ENCODE measurements around the gene ATP8A2. TPM values are rescaled to one million over a fixed set of nuclear protein-coding genes. Genes with fewer than 3 reads are reported as not detected.

ATP8A2 gene
- polyA plus RNA-seq, 3 donors: not detected

- DNase-seq: no peak
- no peak overlapping the region for H3K4me3 ChIP-seq (replicated peaks in 1 of 3; ENCODE audit: low read depth in 2 of 3, low read length in 3 of 3)
- H3K9me3 ChIP-seq (replicated peaks in 1 of 2; ENCODE audit: control insufficient read depth in 1 of 2, insufficient read depth in 1 of 2, low read length in 2 of 2): no peaks in the 10 kb centered on the region
- no peak for TF ChIP-seq CTCF (IDR thresholded peaks at IDR 0.05)
- peaks cover 0 to 5% (median 2%) of the 10 kb centered on the region in 3 donors for H3K27me3 Mint-ChIP-seq (ENCODE audit: low read depth in 3 of 3)
- H3K27me3 ChIP-seq (ENCODE audit: control insufficient read depth in 2 of 2, insufficient read depth in 2 of 2, low read length in 2 of 2): no peaks in the 10 kb centered on the region
- no peak overlapping the region for H3K9ac ChIP-seq (ENCODE audit: insufficient read depth, low read length, poor library complexity, severe bottlenecking)
- intact Hi-C loops (cut with micrococcal nuclease): no loop called here
- WGBS (ENCODE audit: insufficient coverage): 79% methylated on average over 2 of the region's 5 CpGs
- no peaks in the 10 kb centered on the region for H3K36me3 Mint-ChIP-seq
- H3K27ac ChIP-seq (ENCODE audit: low read depth in 1 of 2, low read length in 2 of 2): no peak overlapping the region
- no peaks in the 10 kb centered on the region for H3K4me1 ChIP-seq (ENCODE audit: control insufficient read depth in 1 of 2, insufficient read depth in 2 of 2, low read length in 2 of 2)
- no peaks in the 10 kb centered on the region for H3K36me3 ChIP-seq (replicated peaks in 1 of 2; ENCODE audit: control insufficient read depth in 1 of 2, insufficient read depth in 2 of 2, low read length in 2 of 2)
- H2AFZ ChIP-seq (ENCODE audit: insufficient read depth, low read depth, low read length, poor library complexity, severe bottlenecking): no peak overlapping the region
- H3K4me2 ChIP-seq (replicated peaks; ENCODE audit: extremely low read depth, low read length, poor library complexity, severe bottlenecking): no peak overlapping the region
- H3K4me3 Mint-ChIP-seq: no peak overlapping the region
- peaks cover 0 to 3% (median 0%) of the 10 kb centered on the region in 7 donors for H3K9me3 Mint-ChIP-seq
- H4K20me1 ChIP-seq (ENCODE audit: insufficient read depth, low read length): no peaks in the 10 kb centered on the region
- H3K79me2 ChIP-seq (ENCODE audit: insufficient read depth, low read length): no peaks in the 10 kb centered on the region
- no peaks in the 10 kb centered on the region for H3K4me1 Mint-ChIP-seq
- no peak overlapping the region for H3K27ac Mint-ChIP-seq
Measured at GRCh38 chr13:25923217-25924085, 551.7 kb downstream of the ATP8A2 start.

- Histone ChIP-seq H3K9ac (ENCODE audit: insufficient read depth, low read length, poor library complexity, severe bottlenecking) (no peak overlapping the region), H2AFZ (ENCODE audit: insufficient read depth, low read depth, low read length, poor library complexity, severe bottlenecking) (no peak overlapping the region), H3K4me3 (replicated peaks in 1 of 3; ENCODE audit: low read depth in 2 of 3, low read length in 3 of 3) (no peak overlapping the region), H3K4me1 (ENCODE audit: control insufficient read depth in 1 of 2, insufficient read depth in 2 of 2, low read length in 2 of 2) (no peaks in the 10 kb centered on the region), H3K79me2 (ENCODE audit: insufficient read depth, low read length) (no peaks in the 10 kb centered on the region), H3K9me3 (replicated peaks in 1 of 2; ENCODE audit: control insufficient read depth in 1 of 2, insufficient read depth in 1 of 2, low read length in 2 of 2) (no peaks in the 10 kb centered on the region), H3K27ac (ENCODE audit: low read depth in 1 of 2, low read length in 2 of 2) (no peak overlapping the region), H3K27me3 (ENCODE audit: control insufficient read depth in 2 of 2, insufficient read depth in 2 of 2, low read length in 2 of 2) (no peaks in the 10 kb centered on the region), H4K20me1 (ENCODE audit: insufficient read depth, low read length) (no peaks in the 10 kb centered on the region), H3K4me2 (replicated peaks; ENCODE audit: extremely low read depth, low read length, poor library complexity, severe bottlenecking) (no peak overlapping the region), H3K36me3 (replicated peaks in 1 of 2; ENCODE audit: control insufficient read depth in 1 of 2, insufficient read depth in 2 of 2, low read length in 2 of 2) (no peaks in the 10 kb centered on the region)
- Mint-ChIP-seq H3K4me3 (no peak overlapping the region), H3K36me3 (no peaks in the 10 kb centered on the region), H3K27ac (no peak overlapping the region), H3K4me1 (no peaks in the 10 kb centered on the region), H3K9me3 (peaks cover 0 to 5% (median 0%) of the 10 kb centered on the region in 7 donors), H3K27me3 (ENCODE audit: low read depth in 3 of 3) (peaks cover 0 to 3% (median 2%) of the 10 kb centered on the region in 3 donors)
- no peak for TF ChIP-seq CTCF (IDR thresholded peaks at IDR 0.05)
- 87% methylated on average over 3 of the region's 6 CpGs for WGBS (ENCODE audit: insufficient coverage)
- no peak for DNase-seq
- intact Hi-C loops (cut with micrococcal nuclease): no loop called here
Measured at GRCh38 chr13:25927363-25927762, 555.6 kb downstream of the ATP8A2 start.

All from CD14-positive monocyte (primary cell).